Endothelial cell of umbilical vein (primary cell): Measurements from ENCODE around the gene C3orf20.

Experiments used
- EZH2 ChIP-seq: IDR thresholded peaks from 2 replicates; pipeline ENCODE4 v1.6.1; 2012; ENCODE audit warnings: borderline replicate concordance, low read depth, mild to moderate bottlenecking, moderate library complexity, low read length, inconsistent platforms; ENCODE audit not compliant: severe bottlenecking
- FOS ChIP-seq: IDR thresholded peaks from 2 replicates; pipeline ENCODE4 v1.6.1; 2011; ENCODE audit warnings: mild to moderate bottlenecking, low read length, moderate library complexity, borderline replicate concordance; ENCODE audit not compliant: insufficient read depth
- GATA2 ChIP-seq: IDR thresholded peaks from 2 replicates; pipeline ENCODE4 v1.7.0; 2011; ENCODE audit warnings: low read depth, mild to moderate bottlenecking, moderate library complexity, mixed read lengths, low read length; ENCODE audit not compliant: insufficient read length, insufficient read depth
- JUN ChIP-seq: IDR thresholded peaks from 2 replicates; pipeline ENCODE4 v1.6.1; 2011; ENCODE audit warnings: borderline replicate concordance, low read depth; ENCODE audit not compliant: insufficient read length, insufficient read depth
- POLR2A ChIP-seq: IDR thresholded peaks from 2 replicates; pipeline ENCODE4 v1.6.1; 2012; ENCODE audit warnings: low read depth, mild to moderate bottlenecking, control low read depth, low read length
- POLR2AphosphoS5 ChIP-seq: IDR thresholded peaks from 2 replicates; pipeline ENCODE4 v1.6.1; 2012; ENCODE audit warnings: low read depth, mild to moderate bottlenecking, control low read depth, low read length, moderate library complexity; ENCODE audit not compliant: insufficient read depth
- TF ChIP-seq, protein P1 (sequence below), 2 donors: IDR thresholded peaks; 1 replicate in 1 of 2; 2 replicates in 1 of 2; pipeline ENCODE4 v1.5.1; 2011; ENCODE audit warnings: low read length in 2 of 2, mild to moderate bottlenecking in 2 of 2, moderate library complexity in 2 of 2, control low read depth in 1 of 2, inconsistent platforms in 1 of 2, low read depth in 1 of 2; ENCODE audit not compliant: insufficient read depth in 1 of 2; ENCODE audit errors: extremely low read depth in 1 of 2
- TF ChIP-seq, protein P2 (sequence below): IDR thresholded peaks from 2 replicates; pipeline ENCODE4 v1.6.1; 2011; ENCODE audit not compliant: insufficient read depth, insufficient read length

DNA sequence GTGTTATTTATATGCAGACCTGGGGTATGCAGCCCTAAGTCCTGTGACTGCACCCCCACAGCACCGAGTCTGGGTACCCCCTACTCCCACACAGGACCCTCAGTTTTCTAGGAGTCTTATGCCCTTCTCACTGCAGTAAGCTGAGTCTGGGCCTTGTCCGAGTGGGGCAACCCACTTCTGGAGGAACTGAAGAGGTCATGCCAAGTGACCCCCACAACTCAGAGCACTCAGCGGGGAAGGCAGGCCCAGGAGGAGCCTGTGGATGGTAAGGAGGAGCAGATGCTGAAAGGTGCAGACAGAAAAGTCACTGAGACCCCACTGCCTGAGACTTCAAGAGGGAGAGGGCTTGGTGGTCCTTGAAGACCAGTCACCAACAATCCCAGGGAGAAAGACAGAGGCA is 87.8 kb downstream of the C3orf20 start:
- TF ChIP-seq, protein P1, sequence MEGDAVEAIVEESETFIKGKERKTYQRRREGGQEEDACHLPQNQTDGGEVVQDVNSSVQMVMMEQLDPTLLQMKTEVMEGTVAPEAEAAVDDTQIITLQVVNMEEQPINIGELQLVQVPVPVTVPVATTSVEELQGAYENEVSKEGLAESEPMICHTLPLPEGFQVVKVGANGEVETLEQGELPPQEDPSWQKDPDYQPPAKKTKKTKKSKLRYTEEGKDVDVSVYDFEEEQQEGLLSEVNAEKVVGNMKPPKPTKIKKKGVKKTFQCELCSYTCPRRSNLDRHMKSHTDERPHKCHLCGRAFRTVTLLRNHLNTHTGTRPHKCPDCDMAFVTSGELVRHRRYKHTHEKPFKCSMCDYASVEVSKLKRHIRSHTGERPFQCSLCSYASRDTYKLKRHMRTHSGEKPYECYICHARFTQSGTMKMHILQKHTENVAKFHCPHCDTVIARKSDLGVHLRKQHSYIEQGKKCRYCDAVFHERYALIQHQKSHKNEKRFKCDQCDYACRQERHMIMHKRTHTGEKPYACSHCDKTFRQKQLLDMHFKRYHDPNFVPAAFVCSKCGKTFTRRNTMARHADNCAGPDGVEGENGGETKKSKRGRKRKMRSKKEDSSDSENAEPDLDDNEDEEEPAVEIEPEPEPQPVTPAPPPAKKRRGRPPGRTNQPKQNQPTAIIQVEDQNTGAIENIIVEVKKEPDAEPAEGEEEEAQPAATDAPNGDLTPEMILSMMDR (IDR thresholded peaks at IDR 0.05; ENCODE audit: extremely low read depth in 1 of 2, insufficient read depth in 1 of 2, low read depth in 1 of 2, low read length in 2 of 2): no peak
- TF ChIP-seq POLR2AphosphoS5: no peak
- TF ChIP-seq EZH2: no peak
- TF ChIP-seq, protein P2, sequence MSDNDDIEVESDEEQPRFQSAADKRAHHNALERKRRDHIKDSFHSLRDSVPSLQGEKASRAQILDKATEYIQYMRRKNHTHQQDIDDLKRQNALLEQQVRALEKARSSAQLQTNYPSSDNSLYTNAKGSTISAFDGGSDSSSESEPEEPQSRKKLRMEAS: no peak
- TF ChIP-seq POLR2A: no peak
- TF ChIP-seq FOS: no peak
- no peak for TF ChIP-seq JUN
- no peak for TF ChIP-seq GATA2
